Osteocyte (in vitro differentiated cells): ENCODE results near the gene HSH2D. TPM values are rescaled to one million over a fixed set of nuclear protein-coding genes. Genes with fewer than 3 reads are reported as not detected.
"Not testable (repeated sequence)": the region's sequence is repeated elsewhere in the genome, so short reads cannot be mapped to it uniquely, and the experiment has no call there.

Experiments used
- DNase-seq: peaks from one replicate; pipeline ENCODE4 v3.0.0; 2021; ENCODE audit warnings: mixed read lengths; ENCODE audit not compliant: unreplicated experiment; ENCODE audit errors: extremely low spot score
- H3K27ac Mint-ChIP-seq: one replicate; pipeline ENCODE4 v1.8.0; 2021; ENCODE audit warnings: mild to moderate bottlenecking, mixed read lengths; ENCODE audit not compliant: unreplicated experiment
- H3K27me3 Mint-ChIP-seq: one replicate; pipeline ENCODE4 v1.8.0; 2021; ENCODE audit warnings: mixed read lengths; ENCODE audit not compliant: unreplicated experiment
- H3K36me3 Mint-ChIP-seq: one replicate; pipeline ENCODE4 v1.8.0; 2021; ENCODE audit warnings: mixed read lengths; ENCODE audit not compliant: unreplicated experiment
- H3K4me1 Mint-ChIP-seq: one replicate; pipeline ENCODE4 v1.8.0; 2021; ENCODE audit warnings: mixed read lengths; ENCODE audit not compliant: unreplicated experiment
- H3K4me3 Mint-ChIP-seq: one replicate; pipeline ENCODE4 v1.8.0; 2021; ENCODE audit warnings: mild to moderate bottlenecking, moderate library complexity, mixed read lengths; ENCODE audit not compliant: unreplicated experiment
- H3K9me3 Mint-ChIP-seq: one replicate; pipeline ENCODE4 v1.8.0; 2021; ENCODE audit warnings: mixed read lengths; ENCODE audit not compliant: unreplicated experiment
- CTCF ChIP-seq: fragments of 200-600 bp; sonication (generic); IDR thresholded peaks from 2 replicates; pipeline ENCODE4 v1.5.0; 2021; ENCODE audit warnings: antibody characterized with exemption, mild to moderate bottlenecking, moderate library complexity
- total RNA-seq: library from RNA; stranded (reverse); gene quantifications from 2 replicates; pipeline ENCODE4 v1.2.1, GENCODE V29; 2021

The HSH2D gene
- total RNA-seq, 1 donor from 2014 or later, result not detected

DNA sequence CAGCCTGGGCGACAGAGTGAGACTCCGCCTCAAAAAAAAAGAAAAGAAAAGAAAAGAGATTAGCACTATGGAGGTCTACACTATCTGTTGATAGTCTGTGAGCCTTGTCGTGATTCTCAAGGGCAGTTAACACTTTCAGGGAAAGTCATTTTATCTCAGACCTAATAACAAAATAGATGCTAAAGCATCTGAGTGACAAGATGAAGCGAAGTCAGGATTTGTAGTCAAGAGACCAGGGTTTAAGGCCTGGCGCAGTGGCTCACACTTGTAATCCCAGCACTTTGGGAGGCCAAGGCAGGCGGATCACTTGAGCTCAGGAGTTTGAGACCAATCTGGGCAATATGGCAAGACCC is 45.1 kb upstream of the HSH2D start:
- H3K4me3 Mint-ChIP-seq, result no peak overlapping the region
- H3K27ac Mint-ChIP-seq, result peak overlapping the region; percentile 32
- H3K27me3 Mint-ChIP-seq, result no peaks in the 10 kb centered on the region
- no peaks in the 10 kb centered on the region for H3K9me3 Mint-ChIP-seq
- peaks cover 66% of the 10 kb centered on the region for H3K36me3 Mint-ChIP-seq
- TF ChIP-seq CTCF, result no peak
- no peak for DNase-seq
- H3K4me1 Mint-ChIP-seq, result peaks cover 26% of the 10 kb centered on the region

DNA sequence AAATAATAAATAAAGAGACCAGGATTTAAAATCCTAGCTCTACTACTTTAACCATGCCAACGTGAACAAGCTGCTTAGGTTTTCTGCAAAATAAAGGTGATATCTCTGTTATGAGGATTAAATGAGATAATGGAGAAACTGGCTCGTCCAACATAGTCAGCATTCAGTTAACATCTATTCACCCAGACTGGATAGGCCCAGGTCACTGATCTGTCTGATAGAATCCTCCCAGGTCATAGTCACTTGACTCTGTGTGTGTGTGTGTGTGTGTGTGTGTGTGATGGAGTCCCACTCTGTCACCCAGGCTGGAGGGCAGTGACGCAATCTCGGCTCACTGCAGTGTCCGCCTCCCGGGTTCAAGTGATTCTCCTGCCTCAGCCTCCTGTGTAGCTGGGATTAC is 44.7 kb upstream of the HSH2D start:
- no peaks in the 10 kb centered on the region for H3K9me3 Mint-ChIP-seq
- no peak for DNase-seq
- H3K27me3 Mint-ChIP-seq, result no peaks in the 10 kb centered on the region
- no peak overlapping the region for H3K4me3 Mint-ChIP-seq
- H3K36me3 Mint-ChIP-seq, result peaks cover 64% of the 10 kb centered on the region
- H3K27ac Mint-ChIP-seq, result peak overlapping the region; percentile 41
- peaks cover 21% of the 10 kb centered on the region for H3K4me1 Mint-ChIP-seq
- no peak for TF ChIP-seq CTCF

DNA sequence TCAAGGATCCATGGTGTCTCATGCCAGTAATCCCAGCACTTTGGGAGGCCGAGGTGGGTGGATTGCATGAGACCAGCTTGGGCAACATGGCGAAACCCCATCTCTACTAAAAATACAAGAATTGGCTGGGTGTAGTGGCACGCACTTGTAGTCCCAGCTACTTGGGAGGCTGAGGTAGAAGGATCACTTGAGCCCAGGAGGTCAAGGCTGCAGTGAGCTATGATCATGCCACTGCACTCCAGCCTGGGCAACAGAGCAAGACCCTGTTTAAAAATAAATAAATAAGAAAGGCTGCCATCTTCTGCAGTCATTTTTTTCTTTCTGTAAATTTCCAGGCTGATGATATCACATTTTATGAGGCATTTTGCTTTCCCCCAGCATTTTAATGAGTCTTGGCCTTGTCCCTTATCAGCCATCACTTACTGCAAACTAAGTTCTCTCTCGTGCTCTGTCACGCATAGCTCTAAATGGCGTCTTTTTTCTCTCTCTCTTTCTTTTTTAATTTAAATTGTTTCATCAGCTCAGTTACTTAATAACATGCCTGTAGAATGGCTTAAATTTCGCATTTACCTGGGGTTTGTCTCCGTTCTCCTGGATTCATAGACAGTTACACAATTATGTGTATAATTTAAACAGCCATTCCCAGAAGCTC is 44.0 kb upstream of the HSH2D start:
- not testable (repeated sequence) for H3K9me3 Mint-ChIP-seq, H3K27me3 Mint-ChIP-seq, H3K4me3 Mint-ChIP-seq, DNase-seq
- Mint-ChIP-seq H3K4me1 (peaks cover 19% of the 10 kb centered on the region), H3K27ac (peak overlapping the region; percentile 27), H3K36me3 (peaks cover 60% of the 10 kb centered on the region)

- Mint-ChIP-seq H3K4me3 (no peak overlapping the region), H3K27me3 (no peaks in the 10 kb centered on the region), H3K9me3 (no peaks in the 10 kb centered on the region), H3K4me1 (peaks cover 8% of the 10 kb centered on the region), H3K27ac (no peak overlapping the region), H3K36me3 (peaks cover 53% of the 10 kb centered on the region)
- no peak for TF ChIP-seq CTCF
- DNase-seq, result no peak
These were observed 43.0 kb upstream of the HSH2D start for GRCh38 chr19:16100524-16100923.

DNA sequence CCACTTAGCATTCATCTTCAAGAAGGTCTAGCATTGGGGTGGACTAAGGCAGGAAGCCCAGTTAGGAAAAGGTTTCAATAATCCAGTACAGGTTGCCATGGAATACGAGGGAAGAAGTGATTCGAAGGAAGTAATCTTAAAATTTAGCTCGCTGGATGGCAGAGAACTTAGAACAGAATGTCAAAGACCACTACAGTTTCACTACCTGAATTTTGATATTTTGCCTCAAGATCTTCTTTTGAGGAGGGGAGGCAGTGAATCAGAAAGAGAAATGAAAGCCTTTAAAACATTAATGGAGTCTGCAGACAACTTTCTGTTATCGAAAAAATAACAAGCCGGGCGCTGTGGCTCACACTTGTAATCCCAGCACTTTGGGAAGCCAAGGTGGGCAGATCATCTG is 38.8 kb upstream of the HSH2D start:
- H3K4me3 Mint-ChIP-seq, result no peak overlapping the region
- H3K27me3 Mint-ChIP-seq, result no peaks in the 10 kb centered on the region
- no peak for TF ChIP-seq CTCF

GRCh38 chr19:16106121-16106520 is 37.4 kb upstream of the HSH2D start:
- Mint-ChIP-seq H3K9me3 (no peaks in the 10 kb centered on the region), H3K27ac (peak overlapping the region; percentile 58), H3K4me3 (no peak overlapping the region), H3K27me3 (no peaks in the 10 kb centered on the region), H3K4me1 (peaks cover 3% of the 10 kb centered on the region), H3K36me3 (peaks cover 21% of the 10 kb centered on the region)
- no peak for TF ChIP-seq CTCF
- DNase-seq, result no peak

More for the DNA sequence above, 38.8 kb upstream of the HSH2D start:
- H3K36me3 Mint-ChIP-seq, result peaks cover 28% of the 10 kb centered on the region
- H3K9me3 Mint-ChIP-seq, result no peaks in the 10 kb centered on the region
- H3K27ac Mint-ChIP-seq, result peak overlapping the region; percentile 14
- no peak for DNase-seq
- H3K4me1 Mint-ChIP-seq, result no peaks in the 10 kb centered on the region
